Pancreas (tissue), 10 donors: ENCODE measurements around the gene JAKMIP3. TPM values are rescaled to one million over a fixed set of nuclear protein-coding genes. Genes with fewer than 3 reads are reported as not detected.

Source experiments
- ATAC-seq, 4 donors: fragments of 200-7000 bp; cut with Tn5 transposase; one replicate each; pipeline versions ENCODE4 v1.8.0 to v1.9.1; 2020; ENCODE audit warnings: mild to moderate bottlenecking in 4 of 4, moderate library complexity in 4 of 4
- DNase-seq, 6 donors: peaks; one replicate each; pipeline ENCODE4 v3.0.0-alpha.2; 2020
- FAIRE-seq: peaks from 2 replicates; lab custom pipeline; 2012; peaks lifted over from hg19 to GRCh38; lab: Jason Lieb, UNC
- H3K27ac ChIP-seq, 4 donors: fragments of 200-600 bp; sonication (generic); 1 replicate in 3 of 4; 2 replicates in 1 of 4; pipeline versions ENCODE4 v1.5.0 to v1.8.0; 2020
- H3K27me3 ChIP-seq, 4 donors: fragments of 200-600 bp; one replicate each; pipeline ENCODE4 v1.8.0; 2021
- H3K36me3 ChIP-seq, 3 donors: fragments of 200-600 bp; sonication (generic) in 1 of 3; one replicate each; pipeline versions ENCODE4 v1.5.0 to v1.8.0; 2020 to 2021
- H3K4me1 ChIP-seq, 3 donors: fragments of 200-600 bp; one replicate each; pipeline ENCODE4 v1.8.0; 2021
- H3K4me3 ChIP-seq, 4 donors: fragments of 200-600 bp; sonication (generic) in 2 of 4; one replicate each; pipeline versions ENCODE4 v1.5.0 to v1.8.0; 2020 to 2021
- H3K9me3 ChIP-seq, 4 donors: fragments of 200-600 bp; one replicate each; pipeline ENCODE4 v1.8.0; 2021
- CTCF ChIP-seq, 4 donors: fragments of 200-600 bp; sonication (generic) in 3 of 4; IDR thresholded peaks; one replicate each; pipeline versions ENCODE4 v1.5.0 to v1.8.0; 2021; ENCODE audit warnings: antibody characterized with exemption in 4 of 4
- WGBS, 2 donors: extraction: QIAGEN DNeasy Blood & Tissue Kit; methylation state at CpG; one replicate each; pipeline ENCODE4 v1.1.7; 2013; 5-methylcytosine and 5-hydroxymethylcytosine counted together
- intact Hi-C, 3 donors: fragments of 100-400 bp; cut with DNase I; formaldehyde crosslinking; loops; one replicate each; pipeline versions ENCODE4 v1.11.1 to v1.14.2; 2022
- polyA plus RNA-seq, 2 donors: library from polyadenylated mRNA; stranded (reverse); fragments of 200-250 nt; gene quantifications; one replicate each; pipeline ENCODE4 v1.2.3, GENCODE V29; 2013
- total RNA-seq, 6 donors: library from RNA; stranded (reverse); fragmentation: NEBNext Ultra II Directional in 4 of 6; extraction: Animal tissue kit (Norgen Biotek cat#: 25700) in 4 of 6; gene quantifications; one replicate each; pipeline versions ENCODE4 v1.2.1 to v1.2.4, GENCODE V29; 2021 to 2023
- donor health status: healthy with polysubstance abuse.
- donor health status: DM: no; HTN: no; CAD: no; lungs with moderate emphysema.
- donor health status: DM: no; HTN: no; CAD: no.
- donor health status: control.
- donor health status: control.
- donor health status: Bipolar disorder and iron deficiency.
- donor health status: DM: yes; HTN: yes; CAD: no.
- donor health status: DM: no; HTN: no; CAD: no.
- donor health status: DM: no; HTN: no; CAD: no.
- donor health status: DM: yes; HTN: yes; CAD: no.

Gene JAKMIP3
- total and polyA plus RNA-seq, 8 donors: 0.19 to 1.4 (median 0.33) TPM

- FAIRE-seq (no peak), DNase-seq (no peak), ATAC-seq (peak in 1 of 4 donors; percentile 15)
- Histone ChIP-seq H3K4me1 (no peaks in the 10 kb centered on the region), H3K4me3 (no peak overlapping the region), H3K9me3 (no peaks in the 10 kb centered on the region), H3K27ac (no peak overlapping the region), H3K27me3 (no peaks in the 10 kb centered on the region), H3K36me3 (no peaks in the 10 kb centered on the region)
- WGBS, 2 donors: 87 to 88% methylated on average over 42 of the region's 42 CpGs
- no peak for TF ChIP-seq CTCF (IDR thresholded peaks at IDR 0.05)
- intact Hi-C loops: loop anchor here in 1 of 3 donors (10.0 kb wide), 1 partner anchor 46 kb away; no protein-coding TSS in a partner anchor
Observed at GRCh38 chr10:132058793-132059759, 6.7 kb upstream of the JAKMIP3 start.

- Histone ChIP-seq H3K36me3 (no peaks in the 10 kb centered on the region), H3K27me3 (no peaks in the 10 kb centered on the region), H3K27ac (no peak overlapping the region), H3K4me3 (no peak overlapping the region), H3K9me3 (no peaks in the 10 kb centered on the region), H3K4me1 (no peaks in the 10 kb centered on the region)
- intact Hi-C loops: loop anchor here in 1 of 3 donors (10.0 kb wide), 1 partner anchor 45 kb away; no protein-coding TSS in a partner anchor
- DNase-seq: peak in 1 of 6 donors; percentile 46
- no peak for TF ChIP-seq CTCF (IDR thresholded peaks at IDR 0.05)
- FAIRE-seq: no peak
- ATAC-seq: peak; percentile 32 to 83 (median 77)
- 53 to 58% methylated on average over 12 of the region's 12 CpGs for WGBS, 2 donors
Observed at GRCh38 chr10:132059760-132060508, 5.8 kb upstream of the JAKMIP3 start.

- FAIRE-seq (no peak), ATAC-seq (no peak), DNase-seq (no peak)
- intact Hi-C loops: no loop called here
- 87 to 96% methylated on average over 18 of the region's 18 CpGs for WGBS, 2 donors
- TF ChIP-seq CTCF (IDR thresholded peaks at IDR 0.05): no peak
- no peaks in the 10 kb centered on the region for H3K36me3 ChIP-seq
- no peak overlapping the region for H3K27ac ChIP-seq
- H3K4me1 ChIP-seq: no peaks in the 10 kb centered on the region
- H3K27me3 ChIP-seq: no peaks in the 10 kb centered on the region
- H3K9me3 ChIP-seq: no peaks in the 10 kb centered on the region
- no peak overlapping the region for H3K4me3 ChIP-seq
Observed at GRCh38 chr10:132061030-132061429, 4.7 kb upstream of the JAKMIP3 start.

- intact Hi-C loops: no loop called here
- H3K36me3 ChIP-seq: no peaks in the 10 kb centered on the region
- no peaks in the 10 kb centered on the region for H3K4me1 ChIP-seq
- no peaks in the 10 kb centered on the region for H3K9me3 ChIP-seq
- WGBS, 2 donors: 82 to 93% methylated on average over 6 of the region's 6 CpGs
- TF ChIP-seq CTCF (IDR thresholded peaks at IDR 0.05): no peak
- ATAC-seq: no peak
- H3K4me3 ChIP-seq: no peak overlapping the region
- no peaks in the 10 kb centered on the region for H3K27me3 ChIP-seq
- no peak for FAIRE-seq
- no peak for DNase-seq
- H3K27ac ChIP-seq: no peak overlapping the region
Observed at GRCh38 chr10:132061465-132061864, 4.3 kb upstream of the JAKMIP3 start.
